Endothelial cell of umbilical vein (primary cell): Measurements from ENCODE around the gene GABRA5. TPM values are rescaled to one million over a fixed set of nuclear protein-coding genes. Genes with fewer than 3 reads are reported as not detected.

Experiments used
- BruUV-seq: library from RNA; stranded (reverse); fragments of 400-500 nt; replicated peaks from 2 replicates; lab custom pipeline; 2021; lab: Mats Ljungman, UMichigan
- CTCF ChIA-PET: fragments of 300-600, 350-600 bp; sonication (Branson Sonifier 250); formaldehyde crosslinking; loops from one replicate; lab custom pipeline; 2021; ENCODE audit warnings: antibody characterized with exemption, inconsistent platforms; lab: Charles Lee
- POLR2A ChIA-PET: fragments of 300-600, 350-600 bp; sonication (Branson Sonifier 250); formaldehyde crosslinking; loops from one replicate; lab custom pipeline; 2021; ENCODE audit warnings: antibody characterized with exemption, inconsistent platforms; lab: Charles Lee
- DNase-seq: peaks from one replicate; pipeline ENCODE4 v3.0.0-alpha.2; 2011; ENCODE audit warnings: low read depth, low spot score
- FAIRE-seq: peaks from 2 replicates; lab custom pipeline; 2011; peaks lifted over from hg19 to GRCh38; lab: Jason Lieb, UNC
- H2AFZ ChIP-seq: 2 replicates; pipeline ENCODE4 v1.6.0; 2012; ENCODE audit warnings: low read depth, low read length, control low read depth, inconsistent platforms
- H3K27ac ChIP-seq: 2 replicates; pipeline ENCODE4 v1.5.1; 2011; ENCODE audit warnings: low read depth, mild to moderate bottlenecking, control low read depth, low read length, moderate library complexity; ENCODE audit not compliant: insufficient read depth
- H3K27me3 ChIP-seq, 2 experiments: 2 replicates each; pipeline versions ENCODE4 v1.6.0 to v1.6.1; 2011; ENCODE audit warnings: low read length in 2 of 2, mixed read lengths in 1 of 2; ENCODE audit not compliant: control insufficient read depth in 2 of 2, insufficient read depth in 2 of 2
- H3K36me3 ChIP-seq, 2 experiments: 2 replicates in 1 of 2; 3 replicates in 1 of 2; pipeline ENCODE4 v1.5.1; 2011; ENCODE audit warnings: low read length in 2 of 2, mild to moderate bottlenecking in 1 of 2, moderate library complexity in 1 of 2; ENCODE audit not compliant: control insufficient read depth in 2 of 2, insufficient read depth in 2 of 2; ENCODE audit errors: extremely low read depth in 1 of 2
- H3K4me1 ChIP-seq: 3 replicates; pipeline ENCODE4 v1.5.1; 2011; ENCODE audit warnings: mild to moderate bottlenecking, low read length; ENCODE audit not compliant: control insufficient read depth, insufficient read depth; ENCODE audit errors: extremely low read depth
- H3K4me2 ChIP-seq: 2 replicates; pipeline ENCODE4 v1.6.1; 2011; ENCODE audit warnings: low read length, control low read depth, mixed read lengths; ENCODE audit not compliant: insufficient read depth
- H3K4me3 ChIP-seq, 3 experiments: fragments of 200-600 bp in 1 of 3; sonication (generic), shearing (Covaris generic) in 1 of 3; replicated peaks in 1 of 3; 2 replicates each; pipeline ENCODE4 v1.5.1; 2011 to 2016; ENCODE audit warnings: control low read depth in 3 of 3, low read length in 3 of 3, mild to moderate bottlenecking in 2 of 3, inconsistent platforms in 1 of 3, low read depth in 1 of 3, moderate library complexity in 1 of 3; ENCODE audit not compliant: insufficient read depth in 1 of 3
- H3K79me2 ChIP-seq: 2 replicates; pipeline ENCODE4 v1.6.0; 2012; ENCODE audit warnings: low read length, inconsistent platforms; ENCODE audit not compliant: control insufficient read depth, insufficient read depth
- H3K9ac ChIP-seq: replicated peaks from 2 replicates; pipeline ENCODE3; 2011; ENCODE audit warnings: low read length, control low read depth; ENCODE audit not compliant: insufficient read depth; ENCODE audit errors: extremely low read depth
- H3K9me1 ChIP-seq: replicated peaks from 3 replicates; pipeline ENCODE4 v1.6.0; 2011; ENCODE audit warnings: mild to moderate bottlenecking, low read length; ENCODE audit not compliant: control insufficient read depth, insufficient read depth; ENCODE audit errors: extremely low read depth
- H3K9me3 ChIP-seq: replicated peaks from 2 replicates; pipeline ENCODE4 v1.5.1; 2012; ENCODE audit warnings: low read length, inconsistent platforms; ENCODE audit not compliant: control insufficient read depth, insufficient read depth
- H4K20me1 ChIP-seq: replicated peaks from 2 replicates; pipeline ENCODE3; 2011; ENCODE audit warnings: mild to moderate bottlenecking, low read length; ENCODE audit not compliant: control insufficient read depth, insufficient read depth; ENCODE audit errors: extremely low read depth
- EZH2 ChIP-seq: IDR thresholded peaks from 2 replicates; pipeline ENCODE4 v1.6.1; 2012; ENCODE audit warnings: borderline replicate concordance, low read depth, mild to moderate bottlenecking, moderate library complexity, low read length, inconsistent platforms; ENCODE audit not compliant: severe bottlenecking
- FOS ChIP-seq: IDR thresholded peaks from 2 replicates; pipeline ENCODE4 v1.6.1; 2011; ENCODE audit warnings: mild to moderate bottlenecking, low read length, moderate library complexity, borderline replicate concordance; ENCODE audit not compliant: insufficient read depth
- GATA2 ChIP-seq: IDR thresholded peaks from 2 replicates; pipeline ENCODE4 v1.7.0; 2011; ENCODE audit warnings: low read depth, mild to moderate bottlenecking, moderate library complexity, mixed read lengths, low read length; ENCODE audit not compliant: insufficient read length, insufficient read depth
- JUN ChIP-seq: IDR thresholded peaks from 2 replicates; pipeline ENCODE4 v1.6.1; 2011; ENCODE audit warnings: borderline replicate concordance, low read depth; ENCODE audit not compliant: insufficient read length, insufficient read depth
- MYC ChIP-seq: IDR thresholded peaks from one replicate; pipeline ENCODE4 v1.6.1; 2011; ENCODE audit warnings: mild to moderate bottlenecking, low read depth, low read length
- POLR2A ChIP-seq: IDR thresholded peaks from 2 replicates; pipeline ENCODE4 v1.6.1; 2012; ENCODE audit warnings: low read depth, mild to moderate bottlenecking, control low read depth, low read length
- POLR2AphosphoS5 ChIP-seq: IDR thresholded peaks from 2 replicates; pipeline ENCODE4 v1.6.1; 2012; ENCODE audit warnings: low read depth, mild to moderate bottlenecking, control low read depth, low read length, moderate library complexity; ENCODE audit not compliant: insufficient read depth
- dilution Hi-C: fragments of 300-500 bp; cut with MboI; formaldehyde crosslinking; loops from one replicate; pipeline ENCODE4 v1.15.0; 2019; ENCODE audit warnings: low sequenced_read_pairs; ENCODE audit not compliant: extremely low pct_ligation_motif_present
- intact Hi-C: fragments of 100-400 bp; cut with micrococcal nuclease; formaldehyde crosslinking; loops from one replicate; pipeline ENCODE4 v1.10.0; 2022
- polyA plus RNA-seq, 4 experiments: library from polyadenylated mRNA; depleted of rRNA in 3 of 4; stranded (reverse) in 3 of 4; unstranded in 1 of 4; fragments of >200 nt; gene quantifications; 2 replicates each; pipeline versions ENCODE4 v1.2.1 to v1.2.3, GENCODE V29; 2011 to 2012; ENCODE audit warnings: missing spikeins in 1 of 4
- total RNA-seq: library from RNA; stranded (reverse); gene quantifications from 2 replicates; pipeline ENCODE4 v1.2.3, GENCODE V29; 2021
- TF ChIP-seq, protein P1 (sequence below), 2 donors: IDR thresholded peaks; 1 replicate in 1 of 2; 2 replicates in 1 of 2; pipeline ENCODE4 v1.5.1; 2011; ENCODE audit warnings: low read length in 2 of 2, mild to moderate bottlenecking in 2 of 2, moderate library complexity in 2 of 2, control low read depth in 1 of 2, inconsistent platforms in 1 of 2, low read depth in 1 of 2; ENCODE audit not compliant: insufficient read depth in 1 of 2; ENCODE audit errors: extremely low read depth in 1 of 2
- TF ChIP-seq, protein P2 (sequence below): IDR thresholded peaks from 2 replicates; pipeline ENCODE4 v1.6.1; 2011; ENCODE audit not compliant: insufficient read depth, insufficient read length

The GABRA5 gene
- total and polyA plus RNA-seq, 2 donors (not counting 3 experiments of a cell fraction or from before 2014, with no cell fraction given): not detected

DNA sequence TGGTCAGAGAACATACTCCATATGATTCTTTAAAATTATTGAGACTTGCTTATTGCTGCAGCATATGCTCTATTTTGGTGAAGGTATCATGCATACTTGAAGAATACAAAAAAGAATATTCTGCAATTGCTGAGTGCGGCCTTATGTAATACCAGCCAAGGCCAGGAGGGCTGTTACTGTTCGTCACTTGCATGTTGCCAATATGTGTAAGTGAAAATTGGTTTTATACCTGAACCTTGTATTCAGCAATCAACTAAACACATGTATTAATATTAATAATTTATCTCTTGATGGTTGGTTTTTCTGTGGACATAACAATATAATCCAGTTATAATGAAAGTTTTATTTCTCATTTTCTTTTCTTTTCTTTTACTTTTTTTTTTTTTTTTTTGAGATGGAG, 13.9 kb upstream of the GABRA5 start:
- FAIRE-seq: no peak
- Histone ChIP-seq H3K9me3 (peaks cover 3% of the 10 kb centered on the region), H3K9me1 (no peaks in the 10 kb centered on the region), H3K27me3 (no peaks in the 10 kb centered on the region), H3K4me2 (no peak overlapping the region), H3K36me3 (no peaks in the 10 kb centered on the region), H3K9ac (no peak overlapping the region), H3K27ac (no peak overlapping the region), H3K4me3 (no peak overlapping the region), H3K79me2 (no peaks in the 10 kb centered on the region), H3K4me1 (no peaks in the 10 kb centered on the region), H4K20me1 (no peaks in the 10 kb centered on the region), H2AFZ (no peak overlapping the region)
- TF ChIP-seq POLR2AphosphoS5 (no peak), FOS (no peak), POLR2A (no peak), MYC (no peak), JUN (no peak), GATA2 (no peak), EZH2 (no peak)
- TF ChIP-seq, protein P1, sequence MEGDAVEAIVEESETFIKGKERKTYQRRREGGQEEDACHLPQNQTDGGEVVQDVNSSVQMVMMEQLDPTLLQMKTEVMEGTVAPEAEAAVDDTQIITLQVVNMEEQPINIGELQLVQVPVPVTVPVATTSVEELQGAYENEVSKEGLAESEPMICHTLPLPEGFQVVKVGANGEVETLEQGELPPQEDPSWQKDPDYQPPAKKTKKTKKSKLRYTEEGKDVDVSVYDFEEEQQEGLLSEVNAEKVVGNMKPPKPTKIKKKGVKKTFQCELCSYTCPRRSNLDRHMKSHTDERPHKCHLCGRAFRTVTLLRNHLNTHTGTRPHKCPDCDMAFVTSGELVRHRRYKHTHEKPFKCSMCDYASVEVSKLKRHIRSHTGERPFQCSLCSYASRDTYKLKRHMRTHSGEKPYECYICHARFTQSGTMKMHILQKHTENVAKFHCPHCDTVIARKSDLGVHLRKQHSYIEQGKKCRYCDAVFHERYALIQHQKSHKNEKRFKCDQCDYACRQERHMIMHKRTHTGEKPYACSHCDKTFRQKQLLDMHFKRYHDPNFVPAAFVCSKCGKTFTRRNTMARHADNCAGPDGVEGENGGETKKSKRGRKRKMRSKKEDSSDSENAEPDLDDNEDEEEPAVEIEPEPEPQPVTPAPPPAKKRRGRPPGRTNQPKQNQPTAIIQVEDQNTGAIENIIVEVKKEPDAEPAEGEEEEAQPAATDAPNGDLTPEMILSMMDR (IDR thresholded peaks at IDR 0.05; ENCODE audit: extremely low read depth in 1 of 2, insufficient read depth in 1 of 2, low read depth in 1 of 2, low read length in 2 of 2): no peak
- TF ChIP-seq, protein P2, sequence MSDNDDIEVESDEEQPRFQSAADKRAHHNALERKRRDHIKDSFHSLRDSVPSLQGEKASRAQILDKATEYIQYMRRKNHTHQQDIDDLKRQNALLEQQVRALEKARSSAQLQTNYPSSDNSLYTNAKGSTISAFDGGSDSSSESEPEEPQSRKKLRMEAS: no peak
- CTCF ChIA-PET: no interaction called here
- POLR2A ChIA-PET: no interaction called here
- dilution Hi-C loops: no loop called here
- intact Hi-C loops: no loop called here
- BruUV-seq: no TSS peak
- no peak for DNase-seq
